Iris pigment epithelial cell (primary cell): Measurements from ENCODE around the gene TNF.

Experiments used
- DNase-seq: peaks from one replicate; pipeline ENCODE4 v3.0.0-alpha.2; 2011; ENCODE audit warnings: low read depth

TNF gene

GRCh38 chr6:31575335-31575901 lies at the start of gene TNF:
Gene TNF, plus strand, starts transcription at chr6:31575565. Its CDS starts 177 bp downstream, at chr6:31575742.
- no peak for DNase-seq

DNA sequence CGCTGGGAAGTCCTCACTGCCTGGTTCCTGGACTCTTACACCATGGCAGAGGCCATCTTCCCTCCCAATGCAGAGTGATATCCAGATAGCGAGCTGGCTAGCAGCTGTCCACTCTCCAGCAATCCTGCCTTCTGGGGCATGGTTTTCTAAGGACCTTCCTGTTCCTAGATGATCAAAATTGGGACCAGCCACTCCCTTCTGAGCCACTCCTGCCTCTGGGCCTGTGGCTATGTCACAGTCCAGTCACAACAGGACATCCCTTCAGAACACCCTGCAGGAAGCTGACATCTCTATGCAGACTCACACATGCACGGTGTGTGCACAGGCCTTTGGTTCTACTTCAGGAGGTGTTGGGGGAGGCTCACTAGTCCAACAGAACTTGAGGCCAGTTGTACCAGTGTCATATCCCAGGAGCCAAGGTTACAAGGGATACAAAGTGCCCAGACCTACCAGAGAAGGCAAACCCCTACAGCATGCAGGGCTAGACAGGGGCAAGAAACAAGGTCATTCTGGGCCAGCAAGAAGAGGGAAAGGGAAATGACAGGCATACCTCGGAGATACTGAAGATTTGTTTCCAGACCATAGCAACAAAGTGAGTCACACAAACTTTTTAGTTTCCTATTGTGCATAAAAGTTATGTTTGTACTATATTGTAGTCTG lies 49.3 kb upstream of the TNF start:
- peak; percentile 75 for DNase-seq

DNA sequence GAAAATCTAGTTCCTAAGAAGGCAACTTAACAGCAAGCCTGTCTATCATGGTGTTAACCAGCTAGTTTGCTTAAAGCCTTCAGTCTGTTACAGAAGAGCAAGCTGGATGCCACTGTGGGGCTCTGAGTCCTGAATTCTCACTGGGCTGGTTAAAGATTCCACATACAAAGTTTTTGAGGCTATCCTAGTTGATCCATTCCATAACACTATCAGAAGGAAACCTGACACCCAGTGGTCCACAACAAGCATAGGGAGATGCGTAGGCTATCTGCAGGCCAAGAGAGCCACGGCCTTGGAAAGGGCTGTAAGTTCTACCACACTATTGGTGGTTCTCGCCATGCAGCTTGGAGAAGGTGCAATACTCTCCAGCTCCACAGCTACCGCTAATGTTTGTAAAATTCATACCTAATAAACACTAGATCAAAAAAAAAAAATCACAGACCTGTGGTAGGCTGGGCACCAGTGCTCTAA lies 47.0 kb upstream of the TNF start:
- DNase-seq = no peak

- no peak for DNase-seq
Measured at GRCh38 chr6:31528821-31529328, 46.5 kb upstream of the TNF start, which contains the start of gene MCCD1. Gene MCCD1, plus strand, starts transcription at chr6:31528962. Its CDS starts 53 bp downstream, at chr6:31529015.

DNA sequence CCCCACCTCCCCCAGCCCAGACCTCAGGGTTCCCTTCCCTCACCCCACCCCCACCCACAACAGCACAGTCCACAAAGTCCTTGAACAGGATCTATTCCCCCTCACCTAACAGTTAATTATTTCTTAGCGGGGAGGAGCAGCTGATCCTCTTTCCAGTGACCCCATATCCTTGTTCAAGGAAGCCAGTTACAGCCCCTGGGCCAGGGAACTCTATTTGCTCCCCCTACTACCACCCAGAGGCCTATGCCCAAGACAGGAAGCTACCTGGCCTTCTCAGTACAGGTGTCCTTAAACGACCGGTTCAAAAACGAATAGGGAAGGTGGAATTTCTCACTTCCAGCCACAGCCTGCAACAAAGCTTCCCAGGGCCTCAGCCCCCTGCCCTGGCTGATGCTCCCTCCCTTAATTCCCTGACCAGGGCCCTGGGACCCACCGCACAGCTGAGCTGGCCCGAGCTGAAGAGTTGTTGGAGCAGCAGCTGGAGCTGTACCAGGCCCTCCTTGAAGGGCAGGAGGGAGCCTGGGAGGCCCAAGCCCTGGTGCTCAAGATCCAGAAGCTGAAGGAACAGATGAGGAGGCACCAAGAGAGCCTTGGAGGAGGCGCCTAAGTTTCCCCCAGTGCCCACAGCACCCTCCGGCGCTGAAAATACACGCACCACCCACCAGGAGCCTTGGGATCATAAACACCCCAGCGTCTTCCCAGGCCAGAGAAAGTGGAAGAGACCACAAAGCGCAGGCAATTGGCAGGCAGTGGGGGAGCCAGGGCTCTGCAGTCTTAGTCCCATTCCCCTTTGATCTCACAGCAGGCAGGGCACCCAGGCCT lies 45.8 kb upstream of the TNF start:
- no peak for DNase-seq

DNA sequence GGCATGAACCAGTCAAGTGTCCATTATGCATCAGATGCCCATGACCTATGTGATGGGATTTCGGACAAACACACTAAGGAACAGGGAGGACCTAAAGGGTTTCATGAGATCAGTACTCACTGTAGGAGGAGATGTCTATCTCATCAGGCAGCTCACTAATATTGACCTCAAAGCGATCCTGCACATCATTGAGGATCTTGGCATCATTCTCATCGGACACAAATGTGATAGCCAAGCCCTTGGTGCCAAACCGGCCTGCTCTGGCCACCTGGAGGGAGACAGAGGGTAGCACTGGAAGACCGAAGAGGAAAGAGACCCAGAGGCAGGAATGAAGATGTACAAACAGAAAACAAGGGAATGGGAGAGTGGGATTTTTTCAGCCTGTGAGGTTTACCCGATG lies 44.7 kb upstream of the TNF start:
- DNase-seq = no peak

GRCh38 chr6:31531162-31531561 lies 44.2 kb upstream of the TNF start:
- no peak for DNase-seq

GRCh38 chr6:31531771-31532643 lies 43.4 kb upstream of the TNF start:
- no peak for DNase-seq

DNA sequence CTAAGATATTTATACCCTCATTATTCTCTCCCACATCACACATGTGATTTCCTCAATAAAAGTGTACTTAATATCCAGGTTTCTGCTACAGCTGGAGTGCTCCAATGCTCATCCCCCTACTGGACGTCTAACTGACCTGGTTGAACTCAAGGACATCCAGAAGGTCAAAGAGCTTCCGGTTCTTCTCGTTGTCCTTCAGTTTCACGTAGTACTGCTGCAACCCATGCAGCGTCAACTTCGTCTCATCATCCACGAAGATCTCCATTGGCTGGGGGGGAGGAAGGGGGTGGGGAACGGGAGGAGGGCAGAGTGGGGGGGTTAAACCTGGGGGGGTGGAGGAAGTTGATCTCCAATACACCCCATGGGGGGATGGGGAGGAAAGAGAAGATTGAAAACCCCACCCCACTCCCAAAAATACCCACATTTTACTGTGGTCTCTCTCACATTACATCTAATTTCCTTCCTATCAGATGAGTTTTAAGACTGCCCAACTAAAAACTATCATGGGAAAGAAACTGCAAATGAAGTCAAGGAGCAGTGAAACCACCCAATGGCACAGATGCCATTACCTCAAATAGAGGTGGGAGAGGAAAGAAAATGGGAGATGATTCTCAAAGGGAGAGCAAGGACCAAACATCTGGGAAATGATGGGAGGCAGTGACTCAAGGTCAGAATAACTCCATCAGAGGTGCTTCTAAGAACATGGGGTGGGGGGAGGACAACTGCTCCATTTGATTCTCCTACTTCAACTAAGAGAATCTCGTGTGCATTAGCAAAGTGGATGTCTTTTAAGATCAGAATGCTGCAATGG lies 42.5 kb upstream of the TNF start:
- DNase-seq = no peak

DNA sequence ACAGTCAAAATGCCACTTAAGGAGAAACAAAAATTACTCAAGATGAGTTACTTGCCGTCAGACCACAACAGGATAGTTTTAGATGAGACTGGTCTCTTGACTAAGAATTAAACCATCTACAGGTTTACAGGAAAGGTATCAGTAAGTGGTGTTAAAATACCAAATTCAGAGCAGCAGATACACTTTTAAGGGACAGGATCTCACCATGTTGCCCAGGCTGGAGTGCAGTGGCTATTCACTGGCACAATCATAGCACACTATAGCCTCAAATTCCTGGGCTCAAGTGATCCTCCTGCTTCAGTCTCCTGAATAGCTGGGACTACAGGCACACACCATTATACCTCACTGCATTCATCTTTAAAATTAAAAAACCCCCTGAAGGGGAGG lies 41.9 kb upstream of the TNF start:
- no peak for DNase-seq

DNA sequence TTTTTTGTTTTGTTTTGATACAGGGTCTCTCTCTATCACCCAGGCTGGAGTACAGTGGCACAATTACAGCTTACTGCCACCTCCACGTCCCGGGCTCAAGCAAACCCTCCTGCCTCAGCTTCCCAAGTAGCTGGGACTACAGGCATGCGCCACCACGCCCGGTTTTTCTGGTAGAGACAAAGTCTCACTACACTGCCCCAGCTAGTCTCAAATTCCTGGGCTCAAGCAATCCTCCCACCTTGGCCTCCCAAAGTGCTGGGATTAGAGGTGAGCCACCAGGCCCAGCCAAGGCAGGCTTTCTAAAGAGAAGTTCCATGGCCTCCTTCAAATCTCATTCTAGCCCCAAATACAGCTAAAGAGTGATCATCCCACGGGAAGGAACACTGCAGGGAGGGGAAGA lies 41.4 kb upstream of the TNF start:
- no peak for DNase-seq

DNA sequence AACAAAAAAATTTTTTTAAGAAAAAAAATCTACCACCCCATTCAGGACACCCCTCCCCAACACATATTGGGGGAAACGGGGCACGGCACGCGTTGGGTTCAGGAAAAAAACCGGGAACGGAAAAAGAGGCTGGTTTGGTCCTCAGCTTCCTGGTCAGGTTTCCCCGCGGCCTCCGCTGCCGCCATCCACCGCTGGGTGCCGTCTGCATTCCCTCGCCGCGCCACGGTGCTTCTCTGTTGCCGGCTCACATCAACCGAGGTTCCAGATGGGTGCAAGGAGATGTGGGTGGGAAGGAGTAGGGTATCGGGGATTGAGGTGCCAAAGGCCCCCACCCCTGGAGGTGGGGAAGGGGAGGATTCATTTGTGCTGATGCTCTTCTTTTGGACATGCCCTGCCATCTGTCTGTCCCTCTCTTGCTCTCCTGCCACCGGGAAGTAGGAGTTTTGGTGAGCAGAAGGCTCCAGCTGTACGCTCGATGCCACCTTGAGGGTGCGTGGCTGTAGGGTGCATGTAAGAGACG lies 40.8 kb upstream of the TNF start:
- DNase-seq = no peak

GRCh38 chr6:31535538-31536324 lies 39.6 kb upstream of the TNF start:
- no peak for DNase-seq

- no peak for DNase-seq
Measured at GRCh38 chr6:31538805-31539400, 36.5 kb upstream of the TNF start.

DNA sequence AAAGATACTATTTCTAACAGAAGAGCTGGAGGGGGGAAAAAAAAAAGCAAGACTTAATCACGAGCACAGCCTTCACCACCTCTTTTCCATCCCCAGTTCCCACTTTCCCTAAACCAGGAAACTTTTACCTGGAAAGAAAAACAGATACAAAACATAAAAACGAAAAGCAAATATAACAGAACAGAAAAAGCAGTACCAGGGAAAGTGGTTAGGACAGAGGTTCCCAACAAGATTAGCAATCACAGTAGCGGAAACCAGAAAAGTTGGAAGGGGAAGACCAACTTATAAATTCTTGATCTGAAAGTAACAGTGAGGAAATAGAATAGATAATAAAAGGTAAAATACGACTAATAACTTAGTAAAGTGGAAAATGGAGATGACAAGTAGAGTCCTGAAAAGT lies 34.7 kb upstream of the TNF start:
- no peak for DNase-seq

- DNase-seq = peak; percentile 71
Measured at GRCh38 chr6:31541059-31541657, 34.2 kb upstream of the TNF start.

DNA sequence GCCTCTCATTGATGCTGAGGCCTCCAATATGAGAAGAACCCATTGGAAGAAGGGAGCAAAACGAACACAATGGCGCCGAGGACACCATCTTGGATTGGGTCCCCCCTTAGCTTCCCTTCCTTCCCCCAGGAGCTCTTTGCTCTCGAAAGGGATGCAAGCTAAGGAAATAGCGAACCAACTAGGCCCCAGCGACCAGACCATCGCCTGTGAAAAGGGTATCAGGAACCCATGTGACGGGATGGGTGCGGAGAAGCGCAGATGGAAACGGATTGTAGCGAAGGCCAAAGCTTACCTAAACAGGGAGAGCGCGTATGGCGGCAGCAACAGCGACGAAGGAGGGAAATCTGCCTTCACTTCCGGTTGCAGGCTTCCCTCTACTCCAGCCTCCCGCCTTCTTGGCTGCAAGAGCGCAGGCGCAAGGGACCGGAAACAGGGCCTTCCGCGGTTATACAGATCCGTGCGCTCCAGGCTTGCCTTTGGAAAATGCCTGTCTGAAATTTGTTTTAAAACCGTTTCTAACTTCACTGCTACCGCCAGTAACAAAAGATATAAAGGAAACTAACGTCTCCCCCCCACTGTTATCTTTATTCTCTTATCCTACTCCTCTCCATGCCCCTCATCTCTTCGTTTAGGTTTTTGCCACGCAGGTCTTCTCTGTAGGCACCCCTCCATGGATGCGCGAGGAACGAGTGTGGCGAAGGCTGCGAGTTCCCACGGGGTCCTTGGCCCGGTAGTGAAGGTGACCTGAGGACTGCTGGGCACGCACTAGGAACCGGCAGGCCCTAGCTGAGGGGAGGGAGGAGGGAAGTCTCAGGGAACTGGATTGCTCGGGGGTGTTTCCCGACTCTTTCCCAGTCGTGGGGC lies 33.5 kb upstream of the TNF start, which contains the start of gene DDX39B:
Gene DDX39B, minus strand, starts transcription at position 346 of the 864 bp plus-strand sequence. CDS start 1,471 bp downstream, outside the sequence.
- DNase-seq = peak; percentile 97

DNA sequence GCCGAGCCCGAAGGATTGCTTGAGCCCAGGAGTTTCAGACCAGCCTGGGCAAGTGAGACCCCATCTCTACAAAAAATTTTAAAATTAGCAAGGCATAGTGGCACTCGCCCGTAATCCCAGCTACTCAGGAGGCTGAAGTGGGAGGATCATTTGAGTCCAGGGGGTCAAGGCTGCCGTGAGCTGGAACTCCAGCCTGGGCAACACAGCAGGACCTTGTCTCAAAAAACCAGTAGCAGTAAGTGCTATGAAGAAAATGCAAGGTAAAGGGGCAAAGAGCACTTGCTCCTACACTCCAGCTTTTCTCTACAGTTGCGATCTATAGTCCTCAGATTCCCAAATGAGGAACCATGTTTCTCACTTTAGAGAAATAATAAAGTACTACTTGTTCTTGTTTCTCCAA lies 31.7 kb upstream of the TNF start:
- no peak for DNase-seq
